Transverse colon (tissue), 4 donors: Measurements from ENCODE around the gene PPP1R14C. TPM values are rescaled to one million over a fixed set of nuclear protein-coding genes. Genes with fewer than 3 reads are reported as not detected.

Experiments used
- DNase-seq: peaks from one replicate; pipeline ENCODE4 v3.0.0-alpha.2; 2019
- H3K27ac ChIP-seq, 4 donors: fragments of 200-600 bp; sonication (generic); 2 replicates each; pipeline ENCODE4 v1.5.1; 2016 to 2018; ENCODE audit warnings: inconsistent platforms in 4 of 4
- H3K27me3 ChIP-seq: fragments of 200-600 bp; sonication (generic); 2 replicates; pipeline ENCODE4 v1.5.1; 2017; ENCODE audit warnings: inconsistent platforms
- H3K36me3 ChIP-seq, 4 donors: fragments of 200-600 bp; sonication (generic); 2 replicates each; pipeline ENCODE4 v1.5.1; 2017 to 2019; ENCODE audit warnings: inconsistent platforms in 4 of 4
- H3K4me1 ChIP-seq, 4 donors: fragments of 200-600 bp; sonication (generic); 2 replicates each; pipeline ENCODE4 v1.5.1; 2017 to 2020; ENCODE audit warnings: inconsistent platforms in 4 of 4
- H3K4me3 ChIP-seq, 4 donors: fragments of 200-600 bp; sonication (generic); 1 replicate in 1 of 4; 2 replicates in 3 of 4; pipeline versions ENCODE4 v1.5.1 to v1.6.1; 2017 to 2019; ENCODE audit warnings: inconsistent platforms in 4 of 4
- H3K9me3 ChIP-seq, 2 donors: fragments of 200-600 bp; sonication (generic); 2 replicates each; pipeline ENCODE4 v1.5.1; 2017 to 2019; ENCODE audit warnings: inconsistent platforms in 2 of 2
- CTCF ChIP-seq, 5 experiments: fragments of 200-600 bp in 3 of 5; fragments of 450-650 bp in 2 of 5; sonication (generic) in 3 of 5; IDR thresholded peaks; 1 replicate in 2 of 5; 2 replicates in 3 of 5; pipeline ENCODE4 v1.5.1; 2016 to 2017; ENCODE audit warnings: antibody characterized with exemption in 5 of 5, inconsistent platforms in 3 of 5, mild to moderate bottlenecking in 2 of 5, moderate library complexity in 1 of 5
- EP300 ChIP-seq: sonication (generic); formaldehyde crosslinking; IDR thresholded peaks from one replicate; pipeline ENCODE4 v1.6.1; 2017; ENCODE audit warnings: antibody characterized with exemption, low read depth
- POLR2A ChIP-seq: fragments of 450-650 bp; IDR thresholded peaks from one replicate; pipeline ENCODE4 v1.6.1; 2016; ENCODE audit warnings: antibody characterized with exemption, mild to moderate bottlenecking, moderate library complexity
- POLR2AphosphoS5 ChIP-seq, 3 donors: sonication (generic); formaldehyde crosslinking; IDR thresholded peaks; one replicate each; pipeline ENCODE4 v1.6.1; 2016; ENCODE audit warnings: antibody characterized with exemption in 3 of 3
- WGBS, 2 donors: methylation state at CpG; one replicate each; pipeline ENCODE4 v1.1.5; 2018; ENCODE audit warnings: low coverage in 1 of 2; 5-methylcytosine and 5-hydroxymethylcytosine counted together
- in situ Hi-C, 4 donors: fragments of 200-750 bp; cut with MboI; loops; one replicate each; pipeline versions ENCODE4 v1.15.0 to v1.15.1; 2017; ENCODE audit warnings: low sequenced_read_pairs in 3 of 4, low pct_ligation_motif_present in 1 of 4, low pct_unique_long_range_greater_than_20kb in 1 of 4
- intact Hi-C: fragments of 100-400 bp; cut with DNase I; formaldehyde crosslinking; loops from one replicate; pipeline ENCODE4 v1.15.1; 2023; ENCODE audit warnings: low total_unique reads
- small RNA-seq, 4 donors: library from RNA; depleted of rRNA; stranded (forward); fragments of <200 nt; gene quantifications; one replicate each; pipeline ENCODE3, GENCODE V24; 2016
- total RNA-seq, 4 donors: library from RNA; depleted of rRNA; stranded (reverse); fragments of >200 nt; gene quantifications; one replicate each; pipeline ENCODE4 v1.1.0, GENCODE V29; 2016

The PPP1R14C gene
- total RNA-seq, 4 donors from 2014 or later, result 1.2 to 64.5 (median 38.8) TPM

- in situ Hi-C loops, result no loop called here
- TF ChIP-seq EP300 (no peak), POLR2A (no peak), CTCF (IDR thresholded peaks at IDR 0.05) (no peak), POLR2AphosphoS5 (IDR thresholded peaks at IDR 0.05) (no peak)
Observed at GRCh38 chr6:150296890-150297289, 154.0 kb downstream of the PPP1R14C start.

GRCh38 chr6:150297327-150298029 lies 154.6 kb downstream of the PPP1R14C start:
- no peak overlapping the region for H3K4me3 ChIP-seq
- in situ Hi-C loops, result no loop called here
- intact Hi-C loops, result no loop called here

More at GRCh38 chr6:150296890-150297289, 154.0 kb downstream of the PPP1R14C start:
- Histone ChIP-seq H3K4me1 (peaks cover 0 to 2% (median under 1%) of the 10 kb centered on the region in 4 donors), H3K27ac (no peak overlapping the region), H3K9me3 (peaks cover 0 to 12% of the 10 kb centered on the region in 2 donors), H3K27me3 (no peaks in the 10 kb centered on the region), H3K36me3 (no peaks in the 10 kb centered on the region), H3K4me3 (no peak overlapping the region)
- intact Hi-C loops, result no loop called here
- WGBS, 2 donors, result 60 to 67% methylated on average over 1 to 2 of the region's 2 CpGs
- DNase-seq, result no peak

GRCh38 chr6:150298030-150298380 lies 155.2 kb downstream of the PPP1R14C start:
- H3K36me3 ChIP-seq, result no peaks in the 10 kb centered on the region
- no peak for TF ChIP-seq POLR2A
- H3K4me1 ChIP-seq, result peaks cover 0 to 13% (median 5%) of the 10 kb centered on the region in 4 donors
- no peak overlapping the region for H3K27ac ChIP-seq
- in situ Hi-C loops, result no loop called here
- H3K27me3 ChIP-seq, result no peaks in the 10 kb centered on the region
- no peak for DNase-seq
- H3K9me3 ChIP-seq, result peaks cover 0 to 12% of the 10 kb centered on the region in 2 donors
- 92 to 94% methylated on average over 2 of the region's 2 CpGs for WGBS, 2 donors
- H3K4me3 ChIP-seq, result no peak overlapping the region
- intact Hi-C loops, result no loop called here

More at GRCh38 chr6:150297327-150298029, 154.6 kb downstream of the PPP1R14C start:
- TF ChIP-seq CTCF (IDR thresholded peaks at IDR 0.05) (no peak), POLR2AphosphoS5 (IDR thresholded peaks at IDR 0.05) (no peak), EP300 (no peak), POLR2A (no peak)
- Histone ChIP-seq H3K27me3 (no peaks in the 10 kb centered on the region), H3K36me3 (no peaks in the 10 kb centered on the region), H3K27ac (no peak overlapping the region), H3K9me3 (peaks cover 0 to 12% of the 10 kb centered on the region in 2 donors), H3K4me1 (peaks cover 0 to 7% (median 3%) of the 10 kb centered on the region in 4 donors)
- WGBS, 2 donors, result 68 to 93% methylated on average over 2 to 3 of the region's 3 CpGs
- peak; percentile 35 for DNase-seq

- 86 to 92% methylated on average over 1 of the region's 1 CpG for WGBS, 2 donors
- peaks cover 0 to 14% (median 5%) of the 10 kb centered on the region in 4 donors for H3K4me1 ChIP-seq
- H3K4me3 ChIP-seq, result no peak overlapping the region
- in situ Hi-C loops (no loop called here), intact Hi-C loops (no loop called here)
- no peaks in the 10 kb centered on the region for H3K36me3 ChIP-seq
- TF ChIP-seq EP300 (no peak), POLR2A (no peak), CTCF (IDR thresholded peaks at IDR 0.05) (no peak), POLR2AphosphoS5 (IDR thresholded peaks at IDR 0.05) (no peak)
- H3K27me3 ChIP-seq, result no peaks in the 10 kb centered on the region
- H3K27ac ChIP-seq, result no peak overlapping the region
- DNase-seq, result no peak
- peaks cover 0 to 12% of the 10 kb centered on the region in 2 donors for H3K9me3 ChIP-seq
Observed at GRCh38 chr6:150298676-150299075, 155.8 kb downstream of the PPP1R14C start.

Small RNA genes lying within 50 kb of the gene (small RNA-seq; reads per million reads assigned to genes)
- gene RF01210, result 0 reads per million in 4 donors

Other genes with a start within 250 kb of the PPP1R14C start
- not detected for gene RAET1E, start 244.9 kb upstream of the PPP1R14C start, total RNA-seq
- gene RAET1G, start 219.9 kb upstream of the PPP1R14C start, total RNA-seq, result not detected
- not detected for gene ULBP2, start 201.0 kb upstream of the PPP1R14C start, total RNA-seq
- gene ULBP1, start 179.1 kb upstream of the PPP1R14C start, total RNA-seq, result not detected
- not detected for gene RAET1L, start 117.5 kb upstream of the PPP1R14C start, total RNA-seq
- 1 to 10 TPM in 1 of 4 donors, under 1 TPM in 1, not detected in 2; 0.79 to 2.0 TPM for gene ULBP3, start 73.9 kb upstream of the PPP1R14C start, total RNA-seq
- 10 to 100 TPM in 2 of 4 donors, 1 to 10 TPM in 2; 8.4 to 16.7 (median 12.3) TPM for gene IYD, start 226.0 kb downstream of the PPP1R14C start, total RNA-seq